Kasumi-1 (cell line): ENCODE data around the gene SLC45A2.
"Not testable (repeated sequence)": the region's sequence is repeated elsewhere in the genome, so short reads cannot be mapped to it uniquely, and the experiment has no call there.

Experiments used
- DNase-seq, 2 experiments: peaks; one replicate each; lab custom pipeline; 2025; lab: John Stamatoyannopoulos, UW

The SLC45A2 gene, protein sequence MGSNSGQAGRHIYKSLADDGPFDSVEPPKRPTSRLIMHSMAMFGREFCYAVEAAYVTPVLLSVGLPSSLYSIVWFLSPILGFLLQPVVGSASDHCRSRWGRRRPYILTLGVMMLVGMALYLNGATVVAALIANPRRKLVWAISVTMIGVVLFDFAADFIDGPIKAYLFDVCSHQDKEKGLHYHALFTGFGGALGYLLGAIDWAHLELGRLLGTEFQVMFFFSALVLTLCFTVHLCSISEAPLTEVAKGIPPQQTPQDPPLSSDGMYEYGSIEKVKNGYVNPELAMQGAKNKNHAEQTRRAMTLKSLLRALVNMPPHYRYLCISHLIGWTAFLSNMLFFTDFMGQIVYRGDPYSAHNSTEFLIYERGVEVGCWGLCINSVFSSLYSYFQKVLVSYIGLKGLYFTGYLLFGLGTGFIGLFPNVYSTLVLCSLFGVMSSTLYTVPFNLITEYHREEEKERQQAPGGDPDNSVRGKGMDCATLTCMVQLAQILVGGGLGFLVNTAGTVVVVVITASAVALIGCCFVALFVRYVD

DNA sequence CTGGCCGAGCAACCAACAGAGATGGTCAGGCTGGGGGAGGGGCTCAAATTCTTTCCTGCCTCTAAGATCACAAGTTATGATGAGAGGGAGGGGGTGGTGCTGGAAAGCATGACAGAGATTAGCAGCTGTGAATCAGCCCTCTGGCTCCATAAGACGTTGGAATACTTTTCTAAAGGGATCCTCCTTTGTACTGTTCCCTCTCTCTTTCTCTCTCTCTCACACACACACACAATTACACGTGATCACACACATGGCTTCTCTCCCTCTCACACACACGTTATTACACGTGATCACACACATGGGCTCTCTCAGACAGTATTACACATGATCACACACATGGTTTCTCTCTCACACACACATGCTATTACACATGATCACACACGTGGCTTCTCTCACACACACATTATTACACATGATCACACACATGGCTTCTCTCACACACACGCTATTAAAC is at the start of gene SLC45A2:
SLC45A2 (minus strand) TSS at position 23 of the 454 bp plus-strand sequence. CDS start 110 bp downstream, outside the sequence.
- no peak for DNase-seq

DNA sequence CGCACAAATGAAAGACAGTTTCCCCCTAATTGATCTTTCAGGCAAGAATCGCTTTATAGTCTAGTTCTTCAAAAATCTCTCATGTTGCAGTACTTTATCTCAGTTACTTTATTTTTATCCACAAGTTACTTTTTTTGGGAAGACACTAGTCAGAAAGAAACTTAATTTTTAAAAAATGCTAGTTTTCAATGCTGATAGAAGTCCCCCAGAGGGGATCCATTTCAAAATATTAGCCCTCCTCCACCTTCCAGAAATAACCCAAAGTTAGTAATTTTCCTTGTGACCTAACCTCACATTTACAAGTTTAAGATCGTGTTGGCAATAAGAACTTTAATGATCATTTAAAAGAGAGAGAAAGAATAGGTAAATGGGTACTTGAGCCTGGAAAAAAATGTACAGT is 47.5 kb upstream of the SLC45A2 start:
- DNase-seq, result no peak

DNA sequence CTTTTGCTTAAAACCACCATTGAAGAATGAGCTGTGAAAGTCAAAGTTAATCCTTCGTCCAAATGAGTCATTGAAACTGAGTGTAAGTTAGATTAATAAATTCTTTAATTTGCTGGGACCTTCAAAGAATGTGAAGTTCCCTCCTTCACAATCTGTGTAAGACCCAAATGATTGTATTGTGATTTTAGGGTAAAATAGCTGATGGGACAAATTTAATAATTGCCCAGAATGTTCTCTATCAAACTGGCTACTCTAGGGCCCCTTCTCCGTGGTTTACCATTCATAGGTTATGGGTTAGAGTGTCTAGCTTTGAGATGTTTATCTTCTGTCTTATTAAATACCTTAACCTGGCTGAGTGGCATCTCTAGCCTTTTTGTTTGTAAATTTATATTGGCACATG is 46.6 kb upstream of the SLC45A2 start:
- DNase-seq, result no peak

DNA sequence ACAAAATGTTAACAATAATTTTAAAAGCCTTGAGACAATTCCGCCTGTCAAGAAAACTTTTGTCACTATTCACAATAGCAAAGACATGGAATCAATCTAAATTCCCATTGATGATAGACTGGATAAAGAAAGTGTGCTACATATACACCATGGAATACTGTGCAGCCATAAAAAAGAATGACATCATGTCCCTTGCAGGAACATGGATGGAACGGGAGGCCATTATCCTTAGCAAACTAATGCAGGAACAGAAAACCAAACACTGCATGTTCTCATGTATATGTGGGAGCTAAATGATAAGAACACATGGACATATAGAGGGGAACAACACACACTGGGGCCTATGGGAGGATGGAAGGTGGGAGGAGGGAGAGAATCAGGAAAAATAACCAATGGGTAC is 46.1 kb upstream of the SLC45A2 start:
- not testable (repeated sequence) for DNase-seq

DNA sequence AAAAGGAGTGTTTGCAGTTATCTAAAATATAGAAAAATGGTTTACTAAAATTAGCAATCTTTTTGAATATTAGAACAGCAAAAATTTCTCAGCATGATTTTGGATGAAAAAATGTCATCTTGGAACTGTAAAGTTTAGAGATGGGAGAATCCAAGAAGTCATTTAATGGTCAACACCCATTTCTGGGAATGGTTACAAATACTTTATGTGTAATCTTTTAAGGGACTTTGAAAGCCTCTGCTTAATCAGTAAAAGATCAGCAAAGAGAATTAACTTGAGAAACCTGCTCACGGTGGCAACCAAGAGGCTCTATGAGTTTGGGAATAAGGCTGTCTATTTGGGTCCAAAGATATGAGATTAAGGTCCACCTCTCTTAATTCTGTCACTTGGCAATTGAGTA is 45.6 kb upstream of the SLC45A2 start:
- DNase-seq, result no peak

DNA sequence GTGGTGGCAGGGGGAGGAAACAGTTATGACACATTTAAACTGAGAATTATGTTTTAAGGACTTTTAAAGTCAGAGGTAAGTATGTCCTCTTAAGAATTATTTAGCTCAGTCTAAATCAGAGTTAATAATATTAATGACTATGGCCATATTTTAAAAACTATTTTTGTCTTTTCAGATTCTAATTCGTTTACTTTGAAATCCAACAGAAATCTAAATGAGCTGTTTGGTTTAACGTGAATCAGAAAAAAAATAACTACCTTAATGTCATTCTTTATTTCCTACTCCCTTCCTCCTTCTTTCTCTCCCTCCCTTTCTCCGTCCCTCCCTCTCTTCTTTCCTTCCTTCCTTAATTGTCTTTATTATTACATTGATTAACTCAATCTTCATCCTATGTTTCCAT is 43.9 kb upstream of the SLC45A2 start:
- no peak for DNase-seq

DNA sequence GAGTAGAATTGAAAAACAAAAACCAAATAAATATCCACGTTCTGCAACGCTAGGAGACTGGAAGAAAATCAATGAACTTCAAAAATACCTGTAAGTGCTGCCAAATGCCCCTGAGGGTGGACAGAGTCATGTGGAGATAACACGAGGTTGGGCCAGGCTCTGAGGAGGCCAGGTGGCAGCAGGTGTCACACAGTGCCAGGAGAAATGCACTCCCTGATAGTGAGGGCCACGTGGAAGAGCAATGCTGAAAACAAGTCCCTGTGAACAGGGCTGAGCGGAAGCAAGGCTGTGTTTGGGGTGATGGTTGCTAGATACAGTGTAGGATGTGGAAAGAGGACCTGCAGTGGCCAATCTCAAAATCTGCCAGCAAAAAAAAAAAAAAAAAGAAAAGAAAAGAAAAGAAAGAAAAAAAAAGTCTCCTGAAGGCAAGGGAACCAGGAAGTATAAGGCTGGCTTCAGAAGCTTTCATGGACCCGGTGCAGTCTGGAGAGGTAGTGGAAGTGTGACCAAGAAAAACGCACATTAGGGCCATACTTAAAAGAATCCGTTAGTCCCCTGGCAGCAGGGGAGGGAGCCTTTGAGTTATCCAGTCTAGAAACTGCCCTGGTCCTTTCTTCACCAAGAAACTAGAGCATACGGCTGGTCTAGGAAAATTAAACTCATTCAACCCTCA is 41.7 kb upstream of the SLC45A2 start:
- DNase-seq, result no peak

DNA sequence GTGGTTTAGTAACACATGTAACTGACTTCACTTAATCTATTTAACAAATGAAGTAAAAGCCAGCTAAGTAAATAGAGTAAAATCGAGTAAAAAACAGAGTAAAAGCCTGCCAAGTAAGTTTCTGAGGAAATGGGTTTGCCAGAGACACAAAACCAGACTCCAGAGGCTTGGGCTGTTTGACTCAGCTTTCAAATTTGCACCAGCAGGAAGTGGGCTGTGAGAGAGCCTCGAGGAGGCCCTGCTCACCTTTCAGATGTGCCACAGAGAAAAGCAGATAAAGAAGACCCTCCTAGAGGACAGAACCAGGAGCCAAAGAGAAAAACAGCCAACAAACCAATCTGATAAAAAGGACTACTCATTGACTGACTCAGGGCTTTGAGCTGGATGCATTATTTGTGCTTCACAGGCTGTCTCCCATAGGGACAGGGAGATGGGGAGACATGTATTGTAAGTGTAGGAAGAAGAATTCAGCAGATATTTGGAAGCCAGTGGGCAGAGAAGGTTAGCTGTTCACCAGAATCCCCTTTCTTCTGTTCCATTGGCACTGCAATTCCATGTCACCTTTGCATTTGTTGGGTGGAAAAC is 37.7 kb upstream of the SLC45A2 start:
- DNase-seq, result peak; percentile 24 to 31

DNA sequence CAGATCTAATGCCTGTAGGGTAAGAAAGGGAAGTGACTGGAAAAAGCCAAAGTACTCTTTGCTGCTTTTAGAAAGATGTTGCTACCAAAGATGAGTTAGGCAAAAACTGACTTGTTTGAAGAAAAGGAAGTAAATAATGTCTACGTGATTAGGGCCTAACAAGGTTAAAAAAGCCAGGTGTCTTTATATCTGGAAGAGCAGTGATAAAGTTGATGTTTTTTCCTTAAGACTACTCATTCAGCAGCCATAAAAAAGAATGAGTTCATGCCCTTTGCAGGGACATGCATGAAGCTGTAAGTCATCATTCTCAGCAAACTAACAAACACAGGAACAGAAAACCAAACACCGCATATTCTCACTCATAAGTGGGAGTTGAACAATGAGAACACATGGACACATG is 36.8 kb upstream of the SLC45A2 start:
- DNase-seq, result peak; percentile 15 to 19

DNA sequence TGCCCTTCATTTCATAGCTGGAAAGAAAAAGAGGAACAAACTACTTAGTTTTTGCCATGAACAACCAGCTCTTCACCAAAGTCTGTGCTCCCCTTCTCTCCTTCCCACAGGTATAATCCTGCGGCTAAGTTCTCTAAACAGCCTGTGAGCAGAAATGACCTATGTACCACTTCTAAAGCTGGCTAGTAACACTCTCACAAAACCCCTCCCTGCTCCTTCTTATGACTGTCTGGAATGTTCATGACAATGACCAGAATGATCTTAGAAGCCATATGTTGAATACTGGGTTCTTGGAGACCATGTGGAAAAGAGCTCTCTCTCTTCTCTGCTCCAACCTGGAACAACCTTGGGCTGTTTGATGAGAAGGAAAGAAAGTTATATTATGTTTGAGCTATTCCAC is 36.2 kb upstream of the SLC45A2 start:
- DNase-seq, result no peak

DNA sequence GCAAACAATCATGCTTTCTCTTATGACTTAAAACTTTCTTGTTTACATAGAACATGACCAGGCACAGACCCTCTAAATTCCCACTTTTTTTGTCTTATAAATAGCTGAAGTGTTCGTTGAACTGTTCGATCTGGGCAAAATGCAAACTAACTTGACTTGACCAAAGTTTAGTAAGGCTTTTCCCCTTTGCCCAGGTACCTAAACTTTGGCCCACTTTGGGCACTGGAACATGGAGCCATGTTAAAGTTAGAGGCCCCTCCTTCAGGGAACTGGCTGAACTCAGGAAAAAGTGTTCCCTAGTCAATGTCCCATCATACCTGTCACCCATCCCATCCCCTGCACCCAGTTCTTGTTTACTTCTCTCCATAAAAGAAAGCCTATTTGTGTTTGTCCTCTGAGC is 32.8 kb upstream of the SLC45A2 start:
- DNase-seq, result no peak

DNA sequence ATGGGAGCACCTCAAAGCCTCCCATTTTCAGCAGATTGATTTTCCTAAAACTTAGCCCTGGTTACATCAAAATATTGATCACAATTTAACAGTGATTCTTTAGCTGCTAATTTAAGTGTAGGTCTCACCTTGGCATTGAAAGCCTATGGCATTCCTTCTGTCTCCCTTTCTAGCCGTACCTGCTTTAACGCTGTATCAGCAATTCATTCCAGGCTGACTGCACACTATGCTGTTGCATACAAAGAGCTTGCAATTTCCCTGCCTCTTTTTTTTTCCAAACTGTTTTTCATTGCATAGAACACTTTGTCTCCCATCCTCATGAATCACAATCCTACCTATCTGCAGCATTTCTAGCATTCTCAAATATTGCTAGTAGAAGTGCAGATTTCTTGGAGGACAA is 32.3 kb upstream of the SLC45A2 start:
- DNase-seq, result no peak

DNA sequence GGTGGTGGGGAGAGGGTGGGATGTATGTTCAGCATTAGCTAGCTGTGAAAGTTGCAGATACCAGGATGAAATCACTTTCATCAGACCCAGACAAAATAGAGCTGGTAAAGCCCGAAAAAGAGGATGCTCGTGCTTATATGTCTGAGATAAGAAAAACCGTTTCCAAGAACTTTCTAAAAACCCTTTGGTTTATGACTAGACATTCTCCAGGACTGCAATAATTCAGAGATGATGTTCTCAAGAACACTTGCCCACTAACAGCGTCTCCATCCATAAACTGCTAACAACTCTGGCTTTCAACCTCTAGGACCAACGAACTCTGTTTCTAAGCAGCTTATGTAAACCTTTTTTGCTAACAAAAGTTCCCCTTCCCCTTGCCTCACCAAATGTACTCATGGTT is 31.7 kb upstream of the SLC45A2 start:
- no peak for DNase-seq

DNA sequence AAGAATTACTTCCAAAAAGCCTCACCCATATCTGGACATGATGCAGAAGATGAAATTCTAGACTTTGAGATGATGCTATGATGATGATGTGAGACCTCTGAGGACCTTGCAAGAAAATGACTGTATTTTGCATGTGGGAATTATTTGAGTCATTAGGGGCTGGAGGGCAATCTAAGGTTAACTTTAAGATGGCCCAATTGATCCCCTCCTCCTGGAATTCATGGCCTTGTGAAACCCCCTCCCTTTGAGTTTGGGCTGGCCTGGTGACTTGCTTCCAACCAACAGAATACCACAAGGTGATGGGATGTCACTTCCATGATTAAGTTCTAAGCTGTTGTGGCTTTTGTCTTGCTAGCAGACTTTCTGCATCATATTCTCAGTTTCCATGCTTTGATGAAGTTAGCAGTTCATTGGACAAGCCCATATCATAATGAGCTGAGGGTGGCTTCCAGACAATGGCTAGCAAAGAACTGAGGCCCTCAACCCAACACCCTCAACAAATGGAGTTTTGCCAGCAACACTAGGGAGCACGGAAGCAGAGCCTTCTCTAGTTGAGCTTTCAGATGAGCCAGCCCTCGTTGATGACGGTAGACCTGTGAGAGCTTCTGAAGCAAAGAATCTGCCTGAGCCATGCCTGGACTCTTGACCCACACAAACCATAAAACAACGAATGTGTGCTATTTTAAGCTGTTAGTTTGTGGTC is 30.8 kb upstream of the SLC45A2 start:
- DNase-seq, result no peak

DNA sequence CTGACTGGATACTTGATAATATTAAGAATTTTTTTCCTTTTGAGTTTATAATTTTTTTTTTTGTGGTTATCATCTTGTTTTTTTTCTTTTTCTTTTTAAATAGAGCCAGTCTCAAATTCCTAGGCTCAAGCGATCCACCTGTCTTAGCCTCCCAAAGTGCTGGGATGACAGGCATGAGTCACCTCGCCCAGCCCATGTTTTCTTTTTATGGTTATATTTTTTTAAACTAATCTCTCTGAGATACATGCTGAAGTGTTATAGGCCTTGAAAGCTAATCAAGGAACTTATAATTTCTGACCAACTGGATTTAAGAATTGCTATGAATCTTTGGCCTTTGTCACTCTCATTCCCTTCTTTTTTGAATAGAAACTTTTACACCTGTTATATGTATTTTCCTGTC is 30.1 kb upstream of the SLC45A2 start:
- DNase-seq, result no peak

DNA sequence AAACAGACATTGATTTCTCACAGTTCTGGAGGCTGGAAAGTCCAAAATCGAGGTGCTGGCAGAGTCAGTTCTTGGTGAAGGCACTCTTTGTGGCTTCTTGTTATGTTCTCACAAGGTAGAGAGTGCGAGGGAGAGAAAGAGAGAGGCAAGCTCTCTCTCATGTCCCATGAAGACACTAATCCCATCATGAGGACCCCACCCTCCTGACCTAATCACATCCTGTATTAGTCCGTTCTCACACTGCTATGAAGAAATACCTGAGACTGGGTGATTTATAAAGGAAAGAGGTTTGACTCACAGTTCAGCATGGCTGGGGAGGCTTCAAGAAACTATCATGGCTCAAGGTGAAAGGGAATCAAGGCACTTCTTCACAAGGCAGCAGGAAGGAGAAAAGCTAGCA is 29.1 kb upstream of the SLC45A2 start:
- no peak for DNase-seq

DNA sequence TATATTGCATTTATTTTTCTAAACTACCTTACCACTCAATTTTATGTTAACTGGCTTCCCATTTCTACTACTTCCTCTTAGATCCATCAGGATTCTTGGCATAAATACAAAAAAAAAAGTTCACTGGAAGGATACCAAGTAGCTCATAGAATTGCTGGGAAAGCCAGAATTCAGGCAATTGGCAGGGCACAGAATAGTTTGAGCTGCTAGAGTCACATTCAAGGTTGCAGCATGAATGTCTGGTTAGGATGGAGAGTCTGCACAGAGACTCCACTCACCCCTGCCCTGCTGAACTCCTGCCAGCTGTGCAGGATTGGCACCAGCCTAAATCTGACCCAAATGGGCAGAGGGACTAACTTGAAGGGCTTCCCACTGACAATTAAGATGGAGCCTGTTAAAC is 28.3 kb upstream of the SLC45A2 start:
- DNase-seq, result no peak

DNA sequence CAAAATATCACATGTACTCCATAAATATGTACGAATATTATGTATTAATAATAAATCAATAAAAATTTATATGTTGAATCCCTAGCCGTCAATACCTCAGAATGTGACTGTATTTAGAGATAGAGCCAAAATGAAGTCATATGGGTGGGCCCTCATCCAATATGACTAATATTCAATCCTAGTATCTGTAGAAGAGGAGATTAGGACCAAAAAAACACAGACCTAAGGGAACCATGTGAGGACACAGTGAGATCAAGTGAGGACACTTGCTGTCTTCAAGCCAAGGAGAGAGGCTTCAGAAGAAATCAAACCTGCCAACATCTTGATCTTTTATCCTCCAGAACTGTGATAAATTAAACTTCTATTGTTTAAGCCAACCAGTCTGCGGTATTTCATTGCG is 27.0 kb upstream of the SLC45A2 start:
- DNase-seq, result no peak

DNA sequence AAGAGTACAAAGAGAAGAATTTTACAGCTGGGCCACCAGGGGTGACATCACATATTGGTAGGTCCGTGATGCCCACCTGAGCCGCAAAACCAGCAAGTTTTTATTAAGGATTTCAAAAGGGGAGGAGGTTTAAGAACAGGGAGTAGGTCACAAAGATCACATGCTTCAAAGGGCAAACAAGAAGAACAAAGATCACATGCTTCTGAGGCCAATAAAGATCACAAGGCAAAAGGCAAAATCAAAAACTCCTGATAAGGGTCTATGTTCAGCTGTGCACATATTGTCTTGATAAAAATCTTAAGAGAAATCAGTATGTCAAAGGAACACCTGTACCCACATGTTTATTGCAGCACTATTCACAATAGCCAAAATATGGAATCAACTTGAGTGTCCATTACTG is 25.7 kb upstream of the SLC45A2 start:
- not testable (repeated sequence) for DNase-seq

DNA sequence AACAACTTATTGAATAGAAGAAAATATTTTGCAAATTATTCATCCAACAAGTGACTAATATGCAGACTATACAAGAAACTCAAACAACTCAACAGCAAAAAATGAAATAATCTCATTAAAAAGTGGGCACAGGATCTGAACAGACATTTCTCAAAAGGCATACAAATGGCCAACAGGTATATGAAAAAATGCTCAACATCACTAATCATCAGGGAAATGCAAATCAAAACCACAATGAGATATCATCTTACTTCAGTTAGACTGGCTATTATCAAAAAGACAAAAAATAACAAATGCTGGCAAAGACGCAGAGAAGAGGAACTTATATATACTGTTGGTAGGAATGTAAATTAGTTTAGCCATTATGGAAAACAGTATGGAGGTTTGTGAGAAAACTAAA is 25.1 kb upstream of the SLC45A2 start:
- no peak for DNase-seq

DNA sequence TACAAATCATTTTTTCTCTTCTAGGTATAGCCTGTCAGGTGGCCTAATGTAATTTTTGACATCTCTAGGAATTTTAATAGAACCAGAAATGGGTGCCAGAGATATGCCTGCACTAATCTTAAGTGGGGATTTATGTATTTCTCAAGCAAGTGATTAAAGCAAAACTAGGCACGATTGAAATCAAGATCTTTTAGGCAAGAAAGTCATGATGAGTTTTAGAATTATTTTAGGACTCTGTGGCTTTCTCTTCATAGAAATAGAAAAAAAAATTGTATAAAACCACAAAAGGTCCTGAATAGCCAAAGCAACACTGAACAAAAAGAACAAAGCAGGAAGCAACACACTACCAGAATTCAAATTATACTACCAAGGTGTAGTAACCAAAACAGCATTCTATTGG is 24.3 kb upstream of the SLC45A2 start:
- peak; percentile 48 to 70 for DNase-seq
